HG03175 (cell line): Measurements from ENCODE around the gene HEXA.

ENCODE experiments used
- ATAC-seq: cut with Tn5 transposase; IDR thresholded peaks from one replicate; pipeline ENCODE4 v1.9.1; 2021; ENCODE audit warnings: mild to moderate bottlenecking, moderate library complexity; ENCODE audit not compliant: unreplicated experiment

The HEXA gene

DNA sequence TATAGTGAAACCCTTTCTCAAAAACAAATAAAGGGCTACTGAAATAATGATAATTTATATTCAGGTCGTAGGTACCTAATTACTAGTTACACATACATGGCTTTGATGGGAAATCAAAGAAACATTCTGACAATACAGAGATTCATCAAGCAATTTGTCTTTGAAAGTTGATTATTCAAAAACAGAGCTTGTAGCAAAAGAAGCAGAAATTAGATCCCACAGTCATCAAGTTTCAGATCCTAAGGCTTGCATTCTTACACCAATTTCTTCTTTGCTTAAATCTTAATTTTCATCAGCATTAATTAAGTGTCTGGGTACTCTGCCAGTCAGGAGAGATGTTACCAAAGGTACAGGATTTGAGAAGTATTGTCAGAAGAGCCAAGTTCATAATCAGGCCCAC is 1.5 kb upstream of the HEXA start:
- no peak for ATAC-seq

DNA sequence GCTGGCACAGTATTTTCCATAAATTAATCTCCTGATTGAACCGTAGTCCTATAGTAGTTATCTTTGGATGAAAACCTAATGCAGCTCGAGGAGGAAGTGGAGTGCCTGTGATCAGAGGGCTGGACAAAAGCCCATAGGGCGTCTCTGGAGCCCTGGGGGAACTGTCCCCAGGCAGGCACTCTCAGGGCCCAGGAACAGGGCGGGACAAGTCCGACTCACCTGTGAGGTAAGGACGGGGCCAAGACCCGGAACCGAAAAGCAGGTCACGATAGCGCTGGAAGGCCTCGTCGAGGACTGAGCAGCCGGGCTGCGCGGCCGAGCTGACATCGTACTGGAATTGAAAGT is 341 bp downstream of the HEXA start:
- peak; percentile 47 for ATAC-seq

DNA sequence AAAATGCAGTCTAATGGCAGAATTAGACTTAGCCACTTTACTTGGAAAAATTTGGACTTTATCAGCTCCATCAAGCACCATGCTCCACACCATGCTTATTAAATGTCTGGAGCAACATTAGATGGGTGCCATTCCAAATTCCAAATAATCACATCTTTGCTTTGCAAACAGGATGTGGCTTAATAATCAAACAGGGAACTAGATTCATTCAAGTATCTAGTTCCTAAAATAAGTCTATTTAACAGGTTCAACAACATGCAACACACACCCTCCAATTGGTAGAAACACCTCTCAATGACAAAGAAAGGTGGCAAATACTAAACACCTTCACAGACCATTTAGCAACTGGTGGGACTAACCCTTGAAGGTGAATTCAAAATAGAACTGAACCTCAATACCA is 3.5 kb downstream of the HEXA start:
- no peak for ATAC-seq

DNA sequence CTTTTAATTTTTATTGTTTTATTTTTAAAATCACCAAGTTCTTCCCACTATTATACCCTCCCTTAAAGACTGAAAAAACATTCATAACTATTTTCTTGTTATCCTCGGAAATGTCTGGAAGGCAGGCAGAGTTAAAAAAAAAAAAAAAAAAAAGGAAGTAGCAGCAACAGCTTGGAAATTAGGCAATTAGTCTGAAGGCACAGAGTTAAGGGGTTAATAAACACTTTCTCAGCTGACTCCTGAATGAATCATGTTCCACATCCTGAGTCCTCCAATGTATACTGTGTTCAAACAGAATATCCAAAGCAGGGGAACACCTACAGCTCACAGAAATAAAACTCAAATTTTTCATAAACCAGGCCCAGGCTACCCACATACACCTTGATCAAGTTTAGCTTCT is 5.8 kb downstream of the HEXA start:
- ATAC-seq, result no peak

DNA sequence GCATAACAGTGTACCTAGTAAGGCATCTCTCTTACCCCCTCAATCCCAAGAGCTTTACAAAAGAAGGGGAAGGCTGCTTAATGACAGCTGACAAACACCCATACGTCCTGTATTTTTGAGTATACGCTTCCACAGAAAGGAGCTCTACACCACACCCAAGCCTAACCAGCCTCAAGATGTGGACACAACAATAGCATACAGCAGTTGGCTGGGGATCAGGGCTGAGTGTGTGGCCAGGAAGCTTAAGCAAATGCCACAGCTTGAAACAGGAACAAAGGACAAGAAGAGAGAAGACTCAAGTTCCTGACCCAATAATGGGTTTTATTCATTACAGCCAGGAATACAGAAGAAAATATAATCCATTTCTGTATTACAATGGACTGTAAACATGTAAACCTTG is 6.9 kb downstream of the HEXA start:
- no peak for ATAC-seq

DNA sequence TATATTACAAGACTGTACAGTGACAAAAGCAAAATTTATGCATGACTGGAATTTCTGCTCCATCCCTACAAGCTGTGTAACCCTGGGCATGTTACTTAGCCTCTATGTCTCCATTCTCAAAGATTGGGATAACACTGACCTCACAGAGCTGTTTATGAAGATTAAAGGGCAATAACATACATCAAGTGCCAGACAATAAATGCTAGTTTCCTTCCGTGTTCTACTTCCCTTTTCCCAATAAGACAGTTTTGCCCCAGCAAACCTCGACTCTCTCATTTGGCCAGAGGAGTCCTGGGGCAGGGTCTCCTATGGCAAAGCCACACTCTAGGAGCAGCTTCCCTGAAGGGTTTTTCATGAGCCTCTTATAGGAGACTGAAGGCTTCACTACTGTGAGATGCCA is 7.5 kb downstream of the HEXA start:
- no peak for ATAC-seq

DNA sequence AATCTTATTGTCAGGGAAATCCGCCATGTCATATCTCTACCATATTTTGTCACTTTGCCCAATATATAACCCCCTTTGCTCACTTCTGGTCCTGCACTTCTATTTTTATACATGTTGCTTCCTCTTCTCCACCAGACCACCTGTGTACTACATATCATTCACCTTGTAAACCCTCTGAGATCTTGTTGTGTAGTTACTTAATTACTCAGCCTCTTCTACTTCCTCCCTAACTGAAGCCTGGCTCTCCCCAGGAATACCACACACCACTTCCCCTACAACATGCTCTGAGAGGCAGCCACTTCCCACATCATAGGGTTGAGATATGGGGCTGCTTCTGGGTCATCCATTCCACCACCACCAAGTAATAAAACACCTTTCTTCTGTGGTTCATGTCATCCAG is 10.0 kb downstream of the HEXA start:
- peak; percentile 90 for ATAC-seq

DNA sequence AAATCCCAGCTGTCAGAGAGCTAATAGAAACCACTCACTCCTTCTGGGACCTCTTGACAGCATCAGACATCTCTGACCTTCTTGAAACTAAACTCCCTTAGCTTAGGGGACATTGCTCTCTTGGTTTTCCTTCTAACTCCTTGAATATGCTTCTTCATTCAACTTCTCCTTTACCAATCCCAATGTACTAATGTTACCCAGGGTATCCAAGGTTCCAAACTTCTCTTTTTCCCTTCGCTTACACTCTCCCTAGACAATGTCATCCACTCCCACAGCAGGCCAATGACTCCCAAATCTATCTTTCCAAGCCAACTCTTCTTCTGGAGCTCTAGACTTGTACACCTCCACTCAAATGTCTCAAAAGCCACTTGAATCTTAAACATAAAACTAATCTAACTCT is 14.6 kb downstream of the HEXA start:
- ATAC-seq, result no peak

DNA sequence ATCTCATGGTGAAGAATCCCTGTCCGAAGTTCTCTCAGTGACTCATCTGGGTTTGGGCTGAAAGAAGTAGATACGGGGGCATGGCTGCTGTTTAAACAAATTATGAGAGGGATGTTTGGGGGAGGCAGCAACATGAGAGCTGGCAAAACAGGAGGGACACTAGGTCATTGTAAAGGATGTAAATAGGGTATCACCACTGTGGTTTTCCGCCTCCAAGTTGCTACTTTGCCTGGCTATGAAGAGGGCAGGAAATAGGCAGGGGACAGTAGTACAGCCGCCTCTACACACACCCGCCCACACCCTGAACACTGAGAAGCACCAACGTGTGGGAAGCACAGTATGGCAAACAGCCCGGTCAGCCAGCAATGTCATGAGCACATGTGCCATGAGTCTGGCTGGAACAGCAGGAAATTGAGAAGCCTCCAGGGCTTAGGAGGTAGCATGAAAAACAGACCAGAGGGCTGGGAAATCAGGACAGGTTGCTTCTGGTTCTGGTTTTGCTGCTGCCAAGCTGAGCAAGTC is 17.1 kb downstream of the HEXA start:
- ATAC-seq, result no peak

DNA sequence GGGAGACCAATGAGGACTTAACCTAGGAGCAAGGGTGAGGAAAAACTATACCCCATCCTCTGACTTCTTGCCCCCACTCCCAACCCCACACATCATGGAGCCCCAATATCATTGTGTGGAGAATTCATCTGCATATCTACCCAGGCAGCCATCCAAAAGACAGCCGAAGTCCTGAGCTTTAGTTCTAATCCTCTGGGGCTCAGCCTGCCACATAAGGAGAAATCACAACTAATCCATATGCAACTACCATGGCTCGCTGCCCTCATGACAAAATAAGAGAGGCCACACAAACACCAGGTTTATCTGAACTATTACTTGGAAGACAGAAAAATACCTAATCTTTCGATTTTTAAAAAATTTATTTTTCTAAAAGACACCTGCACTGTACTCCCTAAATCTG is 17.7 kb downstream of the HEXA start:
- ATAC-seq, result no peak

DNA sequence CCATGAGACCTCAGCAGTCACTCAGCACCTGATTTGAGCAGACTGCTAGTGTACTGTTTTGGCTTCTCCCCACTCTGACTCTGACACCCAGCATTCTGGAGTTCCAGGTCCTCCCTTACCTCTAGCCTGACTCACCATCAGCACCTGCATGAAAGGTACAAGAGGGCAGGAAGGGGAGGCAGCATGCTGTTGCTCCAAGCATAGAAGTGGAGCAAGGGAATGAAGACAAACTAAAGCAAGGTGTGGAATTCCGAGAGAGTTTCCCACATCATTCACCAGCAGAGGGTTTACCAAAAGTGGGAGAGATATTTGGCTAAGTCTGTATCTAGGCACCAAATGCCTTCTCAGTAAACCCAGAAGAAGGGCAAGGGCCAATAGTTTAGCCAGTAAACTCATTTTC is 21.3 kb downstream of the HEXA start:
- ATAC-seq, result no peak

DNA sequence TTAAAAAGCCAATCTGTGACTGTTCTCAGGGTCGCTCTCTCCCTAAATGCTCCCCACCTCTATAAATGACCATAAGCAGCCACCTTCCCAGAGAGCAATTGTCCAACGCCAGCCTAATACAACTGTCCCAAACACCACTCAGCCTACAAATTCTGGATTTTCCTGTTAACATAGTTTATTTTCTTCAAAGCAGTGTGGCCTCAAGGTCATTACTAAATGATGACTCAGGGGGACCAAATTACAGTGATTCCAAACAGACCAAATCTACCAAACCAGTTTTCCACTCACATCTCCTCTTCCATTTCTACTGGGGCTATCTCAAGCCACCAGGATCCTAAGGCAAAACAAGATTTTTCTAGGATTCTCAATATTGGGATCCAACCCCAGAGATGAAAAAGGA is 22.5 kb downstream of the HEXA start:
- ATAC-seq, result no peak

DNA sequence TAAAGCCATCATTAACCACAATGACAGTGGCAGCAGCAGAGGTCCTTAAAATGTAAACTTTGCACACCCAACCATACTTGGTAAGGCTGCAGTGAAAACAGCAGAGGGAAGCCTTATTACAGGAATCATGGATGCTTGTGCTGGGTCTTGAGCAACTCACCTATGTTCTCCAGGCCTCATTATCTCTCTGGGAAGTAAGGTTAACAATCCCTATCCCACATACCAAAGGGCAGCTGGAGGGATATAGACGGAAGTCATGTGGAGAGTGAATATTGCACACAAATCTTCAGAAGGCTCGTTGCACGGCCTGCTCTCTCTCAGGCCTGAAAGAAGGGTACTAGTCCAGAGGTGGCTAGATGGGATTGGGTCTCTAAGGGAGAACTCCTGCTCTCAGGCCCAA is 30.0 kb downstream of the HEXA start:
- no peak for ATAC-seq

DNA sequence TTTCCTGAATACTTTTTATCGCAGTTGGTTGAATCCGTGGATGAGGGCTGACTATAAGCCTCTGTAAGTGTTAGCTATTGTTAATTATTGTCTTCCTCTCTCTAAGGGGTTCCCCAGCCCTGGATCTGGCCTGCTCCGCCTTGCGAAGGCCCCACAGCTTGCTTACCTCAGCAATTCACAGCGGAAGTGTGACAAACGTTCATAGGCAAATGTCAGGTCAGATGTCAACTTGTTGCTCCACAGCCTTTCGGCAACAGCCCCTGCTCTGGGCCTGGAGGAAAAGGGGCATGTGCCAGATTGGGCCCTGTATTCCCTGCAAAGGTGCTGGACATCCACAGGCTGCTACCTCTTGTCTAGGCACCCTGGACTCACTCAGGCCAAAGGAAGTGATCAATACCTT is 30.5 kb downstream of the HEXA start:
- ATAC-seq, result no peak

DNA sequence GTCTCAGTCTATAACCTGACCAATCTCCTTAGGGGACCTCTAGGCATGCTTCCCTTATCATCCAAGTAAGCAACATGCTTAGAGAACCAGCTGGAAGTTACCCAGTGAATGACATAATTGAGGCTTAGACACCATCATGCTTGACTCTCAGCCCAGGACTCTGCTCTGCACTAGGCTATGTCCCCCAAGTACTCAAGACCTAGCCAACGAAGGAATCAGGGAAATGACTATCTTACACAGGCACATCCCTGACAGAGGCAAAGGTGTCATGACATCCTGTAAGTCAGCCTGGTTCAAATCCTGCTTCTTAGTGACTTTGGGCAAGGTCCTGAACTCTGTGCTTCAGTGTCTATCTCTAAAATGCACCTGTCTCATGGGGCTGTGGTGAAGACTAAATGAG is 31.2 kb downstream of the HEXA start:
- ATAC-seq, result no peak

DNA sequence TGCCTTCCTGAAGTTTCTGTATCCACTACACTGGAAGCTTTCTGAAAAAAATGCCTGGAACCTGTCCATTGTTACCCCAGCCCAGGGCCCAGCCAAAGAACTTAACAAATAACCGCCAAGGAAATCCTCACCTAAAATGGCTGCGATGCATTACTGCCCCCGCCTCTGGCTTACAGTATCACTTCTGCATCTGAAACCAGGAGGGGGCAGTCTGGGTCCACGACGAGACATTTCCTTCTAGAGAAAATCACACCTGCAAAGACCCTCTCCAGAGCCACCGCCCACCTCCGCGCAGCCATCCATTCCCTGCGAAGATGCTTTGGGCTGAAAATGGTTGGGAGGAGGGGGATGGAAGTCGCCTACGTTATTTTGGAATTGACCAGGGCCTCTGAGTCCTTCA is 33.4 kb downstream of the HEXA start:
- ATAC-seq, result no peak

DNA sequence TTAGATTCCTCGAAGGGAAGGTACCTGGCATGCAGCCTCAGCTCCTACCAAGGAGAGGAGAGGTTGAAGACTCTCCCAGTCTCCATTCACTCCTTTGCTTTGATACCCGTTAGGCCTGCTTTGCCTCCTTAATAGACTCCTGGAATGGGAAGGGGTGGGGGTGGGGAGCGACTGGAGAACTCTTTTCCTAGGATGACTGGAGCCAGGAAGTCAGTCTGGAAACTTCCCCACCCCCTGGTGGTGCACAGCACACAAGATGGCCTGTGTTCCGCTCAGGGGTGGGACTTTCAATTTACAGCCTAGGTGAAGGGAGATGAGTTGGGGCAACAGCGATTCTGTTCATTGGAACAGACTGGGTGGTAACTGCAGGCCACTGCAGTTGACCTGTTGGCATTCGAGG is 34.5 kb downstream of the HEXA start:
- ATAC-seq, result no peak

DNA sequence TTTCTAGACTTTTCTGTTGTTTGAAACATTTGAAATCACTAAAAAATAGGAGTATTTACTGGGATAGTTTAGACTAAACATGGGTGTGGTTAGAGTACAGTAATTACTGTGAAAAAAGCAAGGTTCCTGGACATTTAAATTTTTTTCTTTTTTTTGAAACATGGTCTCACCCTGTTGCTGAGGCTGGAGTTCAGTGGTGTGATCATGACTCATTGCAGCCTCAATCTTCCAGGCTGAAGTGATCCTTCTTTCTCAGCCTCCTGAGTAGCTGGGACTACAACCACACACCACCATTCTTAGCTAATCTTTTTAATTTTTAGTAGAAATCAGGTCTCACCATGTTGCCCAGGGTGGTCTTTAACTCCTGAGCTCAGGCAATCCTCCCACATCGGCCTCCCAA is 35.4 kb downstream of the HEXA start:
- no peak for ATAC-seq

DNA sequence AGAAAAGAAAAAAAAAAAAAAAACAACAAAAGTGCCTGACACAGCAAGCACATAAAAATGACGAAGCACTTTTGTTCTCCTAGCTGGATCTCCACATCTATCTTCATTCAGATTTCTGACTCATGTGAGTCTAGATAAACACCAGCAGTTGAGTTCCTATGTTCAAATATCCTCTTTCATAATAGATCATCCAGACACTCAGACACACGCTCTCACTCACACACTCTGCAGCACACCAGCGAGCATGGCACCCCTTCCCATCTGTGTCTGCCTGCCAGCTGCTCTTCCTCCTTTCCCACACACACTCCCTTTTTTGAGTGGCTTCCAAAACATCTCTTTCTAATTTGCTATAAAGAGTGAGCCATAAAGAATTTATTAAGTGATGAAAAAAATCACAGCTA is 36.0 kb downstream of the HEXA start:
- no peak for ATAC-seq

DNA sequence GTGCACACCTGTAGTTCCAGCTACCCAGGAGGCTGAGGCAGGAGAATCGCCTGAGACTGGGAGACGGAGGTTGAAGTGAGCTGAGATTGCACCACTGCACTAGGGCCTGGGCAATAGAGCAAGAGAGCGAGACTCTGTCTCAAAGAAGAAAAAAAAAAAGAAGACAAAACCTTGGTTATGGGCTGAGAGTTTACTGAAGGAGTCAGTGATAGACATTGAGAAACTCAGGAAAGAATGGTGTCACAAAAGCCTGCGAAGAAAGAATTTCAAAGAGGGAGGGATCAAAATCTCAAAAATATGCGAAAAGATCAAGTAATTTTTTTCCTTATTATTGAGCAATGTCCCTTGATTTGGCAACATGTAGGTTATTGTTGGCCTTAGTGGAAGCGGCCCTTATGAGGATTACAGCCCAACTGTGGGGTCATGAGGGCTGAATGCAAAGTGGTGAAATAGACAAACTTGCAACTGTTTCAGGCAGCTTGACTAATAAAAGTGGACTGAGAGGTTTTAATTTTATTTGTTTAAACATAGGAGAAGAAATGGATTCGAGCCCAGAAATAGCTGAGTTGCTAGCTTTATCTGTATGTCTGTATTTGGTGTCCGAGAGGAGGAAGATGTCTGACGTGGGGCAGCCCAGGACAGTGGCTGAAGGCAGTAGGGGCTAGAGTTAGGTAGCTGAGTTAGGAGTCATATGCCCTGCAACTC is 37.0 kb downstream of the HEXA start:
- ATAC-seq, result no peak

DNA sequence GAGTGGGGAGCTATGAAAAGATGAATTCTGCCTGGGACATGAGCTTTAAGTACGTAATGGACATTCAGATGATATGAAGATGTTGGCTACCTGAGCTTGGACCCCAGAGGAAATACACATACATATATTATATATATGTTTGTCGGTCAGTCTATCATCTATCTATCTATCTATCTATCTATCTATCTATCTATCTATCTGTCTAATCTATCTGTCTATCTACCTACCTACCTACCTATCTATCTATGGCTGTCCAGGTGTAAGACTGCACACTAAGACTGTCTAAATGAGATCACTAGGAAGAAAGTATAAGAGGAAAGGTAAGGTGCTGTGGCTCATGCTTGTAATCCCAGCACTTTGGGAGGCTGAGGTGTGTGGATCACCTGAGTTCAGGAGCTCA is 37.7 kb downstream of the HEXA start:
- ATAC-seq, result no peak

DNA sequence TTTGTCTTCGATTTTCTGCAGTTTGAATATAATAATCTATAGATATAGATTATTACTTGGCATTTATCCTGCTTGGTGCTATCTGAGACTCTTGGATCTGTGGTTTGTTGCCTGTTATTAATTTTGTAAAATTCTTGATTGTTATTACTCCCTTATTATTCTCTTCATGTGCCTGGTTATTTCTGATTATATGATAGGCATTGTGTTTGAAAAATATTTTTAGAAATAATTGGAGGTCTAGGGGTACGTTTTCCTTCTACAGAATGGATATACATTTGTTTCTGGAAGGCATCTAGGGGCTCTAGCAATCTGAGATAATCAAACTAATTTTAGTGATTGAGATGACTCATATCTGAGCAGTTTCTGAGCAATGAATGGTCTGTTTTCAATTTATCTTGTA is 41.0 kb downstream of the HEXA start:
- no peak for ATAC-seq

DNA sequence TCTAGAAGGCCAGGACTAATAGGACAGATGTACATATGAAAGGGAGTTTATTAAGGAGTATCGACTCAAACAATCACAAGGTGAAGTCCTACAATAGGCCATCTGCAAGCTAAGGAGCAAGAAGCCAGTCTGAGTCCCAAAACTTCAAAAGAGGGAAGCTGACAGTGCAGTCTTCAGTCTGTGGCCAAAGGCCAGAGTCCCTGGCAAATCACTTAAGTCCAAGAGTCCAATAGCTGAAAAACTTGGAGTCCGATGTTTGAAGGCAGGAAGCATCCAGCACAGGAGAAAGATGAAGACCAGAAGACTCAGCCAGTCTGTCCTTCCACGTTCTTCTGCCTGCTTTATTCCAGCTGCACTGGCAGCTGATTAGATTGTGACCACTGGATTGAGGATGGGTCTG is 44.8 kb downstream of the HEXA start:
- ATAC-seq, result no peak
